Measurements from ENCODE around the gene PSMB1.

DNA sequence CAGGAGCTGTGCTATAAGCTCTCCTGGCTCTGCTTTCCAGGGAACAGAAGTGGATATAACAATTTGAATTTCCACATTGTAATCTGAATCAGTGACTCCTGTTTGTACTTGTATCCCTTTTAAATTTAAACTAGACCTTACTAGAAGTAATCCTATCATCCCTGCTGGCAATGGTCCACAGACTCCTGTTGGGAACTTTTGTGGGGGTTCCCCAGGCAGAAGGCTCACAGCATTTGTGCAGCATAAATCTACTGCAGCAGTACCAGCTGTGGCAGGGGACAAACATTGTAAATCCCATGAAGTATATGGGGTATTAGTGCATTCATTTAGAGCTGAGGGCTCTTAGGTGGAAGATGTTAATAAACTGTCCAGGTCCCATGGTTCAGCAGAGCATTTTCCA, 43.3 kb upstream of the PSMB1 start:
- TF ChIP-seq, protein P1, sequence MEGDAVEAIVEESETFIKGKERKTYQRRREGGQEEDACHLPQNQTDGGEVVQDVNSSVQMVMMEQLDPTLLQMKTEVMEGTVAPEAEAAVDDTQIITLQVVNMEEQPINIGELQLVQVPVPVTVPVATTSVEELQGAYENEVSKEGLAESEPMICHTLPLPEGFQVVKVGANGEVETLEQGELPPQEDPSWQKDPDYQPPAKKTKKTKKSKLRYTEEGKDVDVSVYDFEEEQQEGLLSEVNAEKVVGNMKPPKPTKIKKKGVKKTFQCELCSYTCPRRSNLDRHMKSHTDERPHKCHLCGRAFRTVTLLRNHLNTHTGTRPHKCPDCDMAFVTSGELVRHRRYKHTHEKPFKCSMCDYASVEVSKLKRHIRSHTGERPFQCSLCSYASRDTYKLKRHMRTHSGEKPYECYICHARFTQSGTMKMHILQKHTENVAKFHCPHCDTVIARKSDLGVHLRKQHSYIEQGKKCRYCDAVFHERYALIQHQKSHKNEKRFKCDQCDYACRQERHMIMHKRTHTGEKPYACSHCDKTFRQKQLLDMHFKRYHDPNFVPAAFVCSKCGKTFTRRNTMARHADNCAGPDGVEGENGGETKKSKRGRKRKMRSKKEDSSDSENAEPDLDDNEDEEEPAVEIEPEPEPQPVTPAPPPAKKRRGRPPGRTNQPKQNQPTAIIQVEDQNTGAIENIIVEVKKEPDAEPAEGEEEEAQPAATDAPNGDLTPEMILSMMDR (IDR thresholded peaks at IDR 0.05): no peak
- no peak for TF ChIP-seq POLR2A (IDR thresholded peaks at IDR 0.05)
